ENCODE results near the gene CFAP73. TPM values are rescaled to one million over a fixed set of nuclear protein-coding genes. Genes with fewer than 3 reads are reported as not detected.

CFAP73 gene
- total RNA-seq, 1 experiment from 2014 or later, result 0.23 TPM

GRCh38 chr12:113191227-113191626, 41.7 kb downstream of the CFAP73 start:
- BruUV-seq (replicated peaks), result no TSS peak
- ChIA-PET CTCF (no interaction called here), POLR2A (interaction anchor here (1.0 kb wide), 1 partner anchor 31 kb away, joined by 3 read pairs; no protein-coding TSS in a partner anchor)
- no peak overlapping the region for H3K4me3 ChIP-seq (ENCODE audit: low read depth, low read length)
- H3K36me3 ChIP-seq (ENCODE audit: control insufficient read depth, insufficient read depth, low read length), result peaks cover 5% of the 10 kb centered on the region; the same call in 1 of the 2 replicates
- Mint-ChIP-seq H3K4me3 (ENCODE audit: unreplicated experiment) (no peak overlapping the region), H3K4me1 (ENCODE audit: low read depth, unreplicated experiment) (peaks cover 21% of the 10 kb centered on the region), H3K27ac (ENCODE audit: unreplicated experiment) (no peak overlapping the region), H3K36me3 (ENCODE audit: insufficient read depth, unreplicated experiment) (peaks cover 60% of the 10 kb centered on the region), H3K27me3 (ENCODE audit: insufficient read depth, unreplicated experiment) (no peaks in the 10 kb centered on the region), H3K9me3 (ENCODE audit: unreplicated experiment) (no peaks in the 10 kb centered on the region)
- TF ChIP-seq CTCF (IDR thresholded peaks at IDR 0.05; ENCODE audit: insufficient read depth in 1 of 2, low read depth in 1 of 2, low read length in 1 of 2, severe bottlenecking in 1 of 2, unreplicated experiment in 1 of 2), result no peak
- intact Hi-C loops (cut with micrococcal nuclease; ENCODE audit: unreplicated experiment), result no loop called here
- H3K9me3 ChIP-seq, result no peaks in the 10 kb centered on the region
- peaks cover 11% of the 10 kb centered on the region for H3K4me1 ChIP-seq
- no peak for DNase-seq
- no peaks in the 10 kb centered on the region for H3K27me3 ChIP-seq (replicated peaks; ENCODE audit: control insufficient read depth, insufficient read depth, low read length)

GRCh38 chr12:113194971-113195391, 45.5 kb downstream of the CFAP73 start:
- H3K36me3 ChIP-seq (ENCODE audit: control insufficient read depth, insufficient read depth, low read length), result 0 out of 2 replicates have a peak, but pooled peaks cover 1% of the 10 kb centered on the region
- no peak overlapping the region for H3K4me3 ChIP-seq (ENCODE audit: low read depth, low read length)
- H3K4me3 Mint-ChIP-seq (ENCODE audit: unreplicated experiment), result no peak overlapping the region
- H3K27ac Mint-ChIP-seq (ENCODE audit: unreplicated experiment), result no peak overlapping the region
- peaks cover 37% of the 10 kb centered on the region for H3K36me3 Mint-ChIP-seq (ENCODE audit: insufficient read depth, unreplicated experiment)
- H3K9me3 Mint-ChIP-seq (ENCODE audit: unreplicated experiment), result no peaks in the 10 kb centered on the region
- no peaks in the 10 kb centered on the region for H3K27me3 Mint-ChIP-seq (ENCODE audit: insufficient read depth, unreplicated experiment)
- CTCF ChIA-PET, result no interaction called here
- no TSS peak for BruUV-seq (replicated peaks)
- no peaks in the 10 kb centered on the region for H3K27me3 ChIP-seq (replicated peaks; ENCODE audit: control insufficient read depth, insufficient read depth, low read length)
- POLR2A ChIA-PET, result interaction anchor here (0.9 kb wide), 1 partner anchor 26 kb away, joined by 5 read pairs; the partner anchor contains the start of gene TPCN1
- no peak for DNase-seq
- TF ChIP-seq CTCF (IDR thresholded peaks at IDR 0.05; ENCODE audit: insufficient read depth in 1 of 2, low read depth in 1 of 2, low read length in 1 of 2, severe bottlenecking in 1 of 2, unreplicated experiment in 1 of 2), result no peak
- H3K9me3 ChIP-seq, result no peaks in the 10 kb centered on the region
- intact Hi-C loops (cut with micrococcal nuclease; ENCODE audit: unreplicated experiment), result loop anchor here (5.0 kb wide), 3 partner anchors 77 to 232 kb away; partner anchors contain the start of gene PLBD2
- H3K4me1 Mint-ChIP-seq (ENCODE audit: low read depth, unreplicated experiment), result peaks cover 7% of the 10 kb centered on the region
- H3K4me1 ChIP-seq, result peaks cover 11% of the 10 kb centered on the region

- Histone ChIP-seq H3K4me1 (peaks cover 9% of the 10 kb centered on the region), H3K27me3 (replicated peaks; ENCODE audit: control insufficient read depth, insufficient read depth, low read length) (no peaks in the 10 kb centered on the region), H3K9me3 (no peaks in the 10 kb centered on the region), H3K36me3 (ENCODE audit: control insufficient read depth, insufficient read depth, low read length) (0 out of 2 replicates have a peak, but pooled peaks cover 1% of the 10 kb centered on the region), H3K4me3 (ENCODE audit: low read depth, low read length) (no peak overlapping the region)
- H3K4me1 Mint-ChIP-seq (ENCODE audit: low read depth, unreplicated experiment), result peaks cover 7% of the 10 kb centered on the region
- no peak for DNase-seq
- POLR2A ChIA-PET, result interaction anchor here (0.9 kb wide), 1 partner anchor 26 kb away, joined by 5 read pairs; the partner anchor contains the start of gene TPCN1
- H3K27ac Mint-ChIP-seq (ENCODE audit: unreplicated experiment), result no peak overlapping the region
- intact Hi-C loops (cut with micrococcal nuclease; ENCODE audit: unreplicated experiment), result loop anchor here (5.0 kb wide), 3 partner anchors 77 to 232 kb away; partner anchors contain the start of gene PLBD2
- CTCF ChIA-PET, result no interaction called here
- no peaks in the 10 kb centered on the region for H3K27me3 Mint-ChIP-seq (ENCODE audit: insufficient read depth, unreplicated experiment)
- H3K36me3 Mint-ChIP-seq (ENCODE audit: insufficient read depth, unreplicated experiment), result peaks cover 36% of the 10 kb centered on the region
- no peak overlapping the region for H3K4me3 Mint-ChIP-seq (ENCODE audit: unreplicated experiment)
- no TSS peak for BruUV-seq (replicated peaks)
- H3K9me3 Mint-ChIP-seq (ENCODE audit: unreplicated experiment), result no peaks in the 10 kb centered on the region
- no peak for TF ChIP-seq CTCF (IDR thresholded peaks at IDR 0.05; ENCODE audit: insufficient read depth in 1 of 2, low read depth in 1 of 2, low read length in 1 of 2, severe bottlenecking in 1 of 2, unreplicated experiment in 1 of 2)
Measured at GRCh38 chr12:113195598-113195997, 46.1 kb downstream of the CFAP73 start.
